ENCODE measurements around the gene FOXP1.

Gene FOXP1

GRCh38 chr3:71109241-71109976, 474.1 kb downstream of the FOXP1 start:
- peaks cover 77% of the 10 kb centered on the region for H3K36me3 Mint-ChIP-seq
- peaks cover 63% of the 10 kb centered on the region for H3K4me1 Mint-ChIP-seq

GRCh38 chr3:71107926-71108325, 475.6 kb downstream of the FOXP1 start:
- Mint-ChIP-seq H3K36me3 (peaks cover 78% of the 10 kb centered on the region), H3K27ac (no peak overlapping the region), H3K9me3 (no peaks in the 10 kb centered on the region), H3K4me3 (no peak overlapping the region), H3K4me1 (peaks cover 65% of the 10 kb centered on the region)
- no peak for ATAC-seq
- DNase-seq (ENCODE audit: low spot score in 2 of 2), result no peak

More at GRCh38 chr3:71109241-71109976, 474.1 kb downstream of the FOXP1 start:
- H3K4me3 Mint-ChIP-seq, result peak overlapping the region; percentile 13
- H3K9me3 Mint-ChIP-seq, result no peaks in the 10 kb centered on the region
- ATAC-seq, result peak; percentile 29
- DNase-seq (ENCODE audit: low spot score in 2 of 2), result no peak
- H3K27ac Mint-ChIP-seq, result peak overlapping the region; percentile 60

- Mint-ChIP-seq H3K9me3 (no peaks in the 10 kb centered on the region), H3K4me1 (peaks cover 74% of the 10 kb centered on the region), H3K36me3 (peaks cover 51% of the 10 kb centered on the region), H3K27ac (peak overlapping the region; percentile 76), H3K4me3 (no peak overlapping the region)
- ATAC-seq (no peak), DNase-seq (ENCODE audit: low spot score in 2 of 2) (no peak)
These were observed 478.6 kb downstream of the FOXP1 start for GRCh38 chr3:71104976-71105375.

GRCh38 chr3:71104556-71104955, 479.0 kb downstream of the FOXP1 start:
- Mint-ChIP-seq H3K36me3 (peaks cover 47% of the 10 kb centered on the region), H3K4me3 (no peak overlapping the region), H3K9me3 (no peaks in the 10 kb centered on the region), H3K27ac (no peak overlapping the region), H3K4me1 (peaks cover 74% of the 10 kb centered on the region)
- ATAC-seq (no peak), DNase-seq (ENCODE audit: low spot score in 2 of 2) (no peak)

- H3K9me3 Mint-ChIP-seq, result no peaks in the 10 kb centered on the region
- peaks cover 71% of the 10 kb centered on the region for H3K4me1 Mint-ChIP-seq
- H3K36me3 Mint-ChIP-seq, result peaks cover 43% of the 10 kb centered on the region
- no peak overlapping the region for H3K4me3 Mint-ChIP-seq
- DNase-seq (ENCODE audit: low spot score in 2 of 2) (no peak), ATAC-seq (peak; percentile 46)
- H3K27ac Mint-ChIP-seq, result no peak overlapping the region
These were observed 479.4 kb downstream of the FOXP1 start for GRCh38 chr3:71104121-71104541.

- DNase-seq (ENCODE audit: low spot score in 2 of 2) (no peak), ATAC-seq (no peak)
- Mint-ChIP-seq H3K27ac (no peak overlapping the region), H3K4me3 (no peak overlapping the region), H3K4me1 (peaks cover 67% of the 10 kb centered on the region), H3K36me3 (peaks cover 36% of the 10 kb centered on the region), H3K9me3 (no peaks in the 10 kb centered on the region)
These were observed 480.1 kb downstream of the FOXP1 start for GRCh38 chr3:71103430-71103921.

- Mint-ChIP-seq H3K9me3 (no peaks in the 10 kb centered on the region), H3K4me1 (peaks cover 62% of the 10 kb centered on the region), H3K4me3 (no peak overlapping the region), H3K27ac (no peak overlapping the region), H3K36me3 (peaks cover 25% of the 10 kb centered on the region)
- ATAC-seq (no peak), DNase-seq (ENCODE audit: low spot score in 2 of 2) (no peak)
These were observed 481.2 kb downstream of the FOXP1 start for GRCh38 chr3:71102111-71102983.

GRCh38 chr3:71101626-71102025, 481.9 kb downstream of the FOXP1 start:
- DNase-seq (ENCODE audit: low spot score in 2 of 2) (no peak), ATAC-seq (no peak)
- peaks cover 66% of the 10 kb centered on the region for H3K4me1 Mint-ChIP-seq
- H3K4me3 Mint-ChIP-seq, result peak overlapping the region; percentile 13
- H3K27ac Mint-ChIP-seq, result peak overlapping the region; percentile 58
- peaks cover 19% of the 10 kb centered on the region for H3K36me3 Mint-ChIP-seq
- no peaks in the 10 kb centered on the region for H3K9me3 Mint-ChIP-seq

GRCh38 chr3:71101014-71101413, 482.5 kb downstream of the FOXP1 start:
- DNase-seq (ENCODE audit: low spot score in 2 of 2) (no peak), ATAC-seq (peak; percentile 34)
- H3K4me3 Mint-ChIP-seq, result peak overlapping the region; percentile 13
- no peaks in the 10 kb centered on the region for H3K9me3 Mint-ChIP-seq
- H3K36me3 Mint-ChIP-seq, result peaks cover 15% of the 10 kb centered on the region
- H3K27ac Mint-ChIP-seq, result peak overlapping the region; percentile 58
- H3K4me1 Mint-ChIP-seq, result peaks cover 69% of the 10 kb centered on the region

GRCh38 chr3:71099997-71100719, 483.4 kb downstream of the FOXP1 start:
- H3K4me3 Mint-ChIP-seq, result peak overlapping the region; percentile 13
- ATAC-seq (peak; percentile 36), DNase-seq (ENCODE audit: low spot score in 2 of 2) (no peak)
- H3K9me3 Mint-ChIP-seq, result no peaks in the 10 kb centered on the region
- H3K4me1 Mint-ChIP-seq, result peaks cover 69% of the 10 kb centered on the region
- H3K36me3 Mint-ChIP-seq, result peaks cover 12% of the 10 kb centered on the region
- H3K27ac Mint-ChIP-seq, result peak overlapping the region; percentile 58

GRCh38 chr3:71097557-71097956, 486.0 kb downstream of the FOXP1 start:
- H3K36me3 Mint-ChIP-seq, result peaks cover 19% of the 10 kb centered on the region
- ATAC-seq (no peak), DNase-seq (ENCODE audit: low spot score in 2 of 2) (no peak)
- H3K9me3 Mint-ChIP-seq, result no peaks in the 10 kb centered on the region
- H3K4me1 Mint-ChIP-seq, result peaks cover 61% of the 10 kb centered on the region
- H3K4me3 Mint-ChIP-seq, result no peak overlapping the region
- H3K27ac Mint-ChIP-seq, result no peak overlapping the region

- Mint-ChIP-seq H3K36me3 (peaks cover 27% of the 10 kb centered on the region), H3K27ac (no peak overlapping the region)
- ATAC-seq, result no peak
These were observed 487.8 kb downstream of the FOXP1 start for GRCh38 chr3:71095511-71096291.

GRCh38 chr3:71094658-71095209, 488.8 kb downstream of the FOXP1 start:
- ATAC-seq, result no peak
- peak overlapping the region; percentile 57 for H3K27ac Mint-ChIP-seq
- peaks cover 27% of the 10 kb centered on the region for H3K36me3 Mint-ChIP-seq

More at GRCh38 chr3:71095511-71096291, 487.8 kb downstream of the FOXP1 start:
- DNase-seq (ENCODE audit: low spot score in 2 of 2), result no peak
- Mint-ChIP-seq H3K9me3 (no peaks in the 10 kb centered on the region), H3K4me3 (no peak overlapping the region), H3K4me1 (peaks cover 50% of the 10 kb centered on the region)

GRCh38 chr3:71092665-71093064, 490.9 kb downstream of the FOXP1 start:
- peaks cover 34% of the 10 kb centered on the region for H3K36me3 Mint-ChIP-seq
- DNase-seq (ENCODE audit: low spot score in 2 of 2) (no peak), ATAC-seq (no peak)
- no peak overlapping the region for H3K4me3 Mint-ChIP-seq
- no peaks in the 10 kb centered on the region for H3K9me3 Mint-ChIP-seq
- H3K4me1 Mint-ChIP-seq, result peaks cover 67% of the 10 kb centered on the region
- peak overlapping the region; percentile 26 for H3K27ac Mint-ChIP-seq

More at GRCh38 chr3:71094658-71095209, 488.8 kb downstream of the FOXP1 start:
- Mint-ChIP-seq H3K4me3 (no peak overlapping the region), H3K4me1 (peaks cover 50% of the 10 kb centered on the region), H3K9me3 (no peaks in the 10 kb centered on the region)
- DNase-seq (ENCODE audit: low spot score in 2 of 2), result no peak

All from stimulated activated effector memory CD8-positive, alpha-beta T cell treated with anti-CD3 and anti-CD28 coated beads, Interleukin-12 subunit alpha, Interleukin-12 subunit beta, amount 100 ng/mL, for 72 hours (primary cell).